RPMI8226 (cell line): ENCODE data around the gene COPG2.

ENCODE experiments used
- DNase-seq: peaks from one replicate; pipeline ENCODE4 v3.0.0-alpha.2; 2015

Gene COPG2

DNA sequence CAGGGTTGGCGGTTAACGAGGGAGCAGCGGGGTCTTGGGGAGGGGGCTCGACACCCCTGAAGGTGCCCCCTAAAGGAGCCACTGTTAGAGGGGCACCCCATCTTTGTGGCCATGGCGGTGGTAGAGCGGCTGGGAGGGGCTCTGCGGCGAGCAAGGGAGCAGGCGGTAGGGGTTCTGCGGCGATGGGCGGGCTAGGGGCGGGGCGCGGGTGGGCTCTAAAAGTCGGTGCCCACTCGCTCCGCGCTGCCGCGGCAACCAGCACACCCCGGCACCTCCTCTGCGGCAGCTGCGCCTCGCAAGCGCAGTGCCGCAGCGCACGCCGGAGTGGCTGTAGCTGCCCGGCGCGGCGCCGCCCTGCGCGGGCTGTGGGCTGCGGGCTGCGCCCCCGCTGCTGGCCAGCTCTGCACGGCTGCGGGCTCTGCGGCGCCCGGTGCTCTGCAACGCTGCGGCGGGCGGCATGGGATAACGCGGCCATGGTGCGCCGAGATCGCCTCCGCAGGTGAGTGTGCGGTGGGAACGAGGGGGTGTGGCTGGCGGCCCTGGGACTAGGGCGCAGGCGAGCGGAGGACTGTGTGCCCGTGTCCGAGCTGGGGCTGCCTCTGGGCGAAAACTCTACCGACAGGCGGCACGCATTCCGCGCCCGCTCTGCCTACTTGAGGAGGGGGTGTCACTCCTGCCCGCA is 176.6 kb downstream of the COPG2 start, which contains the start of gene MEST:
Gene MEST (plus strand): TSS at position 245 of the 682 bp plus-strand sequence. CDS start 229 bp downstream, at position 474.
- peak; percentile 27 for DNase-seq

DNA sequence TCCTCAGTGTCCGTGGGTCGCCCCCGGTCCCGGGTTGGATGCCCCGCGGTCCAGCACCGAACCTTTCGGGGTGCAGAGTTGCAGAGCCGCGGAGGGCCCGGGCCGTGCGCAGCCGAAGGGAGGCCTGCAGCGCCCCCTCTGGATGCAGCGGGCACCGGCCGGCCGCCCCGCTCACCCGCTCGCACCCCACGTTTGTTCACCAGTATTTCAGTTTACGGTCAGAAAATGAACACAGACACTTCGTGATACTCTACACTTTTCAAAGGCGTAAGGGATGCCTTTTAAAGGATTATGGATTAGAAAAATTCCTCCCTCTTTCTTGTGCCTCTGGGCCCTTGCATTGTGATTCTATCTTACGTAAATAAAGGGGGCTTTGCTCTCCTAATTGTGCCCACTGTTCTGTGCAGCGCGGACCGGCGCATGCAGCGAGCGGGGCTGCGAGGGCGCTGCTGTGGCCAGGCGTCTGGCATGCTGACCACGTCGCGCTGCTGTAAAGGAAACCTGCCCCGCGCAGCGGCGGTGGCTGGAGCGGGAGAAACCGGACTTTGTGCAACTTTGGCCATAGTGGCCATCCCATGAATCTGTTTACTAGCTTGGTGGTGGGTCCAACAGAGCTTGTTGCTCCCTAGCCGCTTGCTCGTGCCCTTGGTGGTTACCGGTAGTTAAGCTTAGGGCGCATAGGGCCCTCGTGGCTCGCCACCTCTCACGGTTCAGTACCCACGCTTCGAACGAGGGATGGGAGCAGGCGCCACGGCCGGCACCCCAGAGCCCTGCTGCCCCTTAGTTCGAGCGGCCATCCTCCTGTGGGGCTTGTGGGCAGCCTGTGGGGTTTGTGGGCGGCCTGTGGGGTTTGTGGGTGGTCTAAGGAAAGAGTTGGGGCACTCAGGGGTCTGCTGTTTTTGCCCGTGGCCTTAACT is 177.4 kb downstream of the COPG2 start:
- DNase-seq, result no peak

DNA sequence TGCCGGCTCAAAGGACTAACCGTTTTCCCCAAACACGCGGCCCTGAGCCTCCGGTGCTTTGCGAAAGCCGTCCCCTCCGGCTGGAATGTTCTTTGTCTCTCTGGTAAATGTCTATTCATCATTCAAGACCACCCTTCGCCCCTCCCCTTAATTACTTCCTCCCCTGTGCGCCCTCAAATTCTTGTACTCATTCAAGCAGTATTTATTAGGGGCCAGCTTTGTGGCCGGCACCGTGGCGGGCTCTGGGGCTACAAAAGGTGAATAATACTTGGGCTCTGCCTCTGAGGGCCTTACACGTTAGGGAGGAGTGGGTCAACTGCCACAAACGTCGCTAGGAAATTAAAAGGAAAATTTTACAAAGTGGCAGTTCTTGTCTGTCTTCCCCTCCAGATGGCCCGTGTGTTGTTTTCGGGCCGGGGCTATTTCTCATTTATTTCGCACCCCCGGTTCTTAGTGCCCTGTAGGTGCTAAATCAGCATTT is 178.2 kb downstream of the COPG2 start:
- no peak for DNase-seq

DNA sequence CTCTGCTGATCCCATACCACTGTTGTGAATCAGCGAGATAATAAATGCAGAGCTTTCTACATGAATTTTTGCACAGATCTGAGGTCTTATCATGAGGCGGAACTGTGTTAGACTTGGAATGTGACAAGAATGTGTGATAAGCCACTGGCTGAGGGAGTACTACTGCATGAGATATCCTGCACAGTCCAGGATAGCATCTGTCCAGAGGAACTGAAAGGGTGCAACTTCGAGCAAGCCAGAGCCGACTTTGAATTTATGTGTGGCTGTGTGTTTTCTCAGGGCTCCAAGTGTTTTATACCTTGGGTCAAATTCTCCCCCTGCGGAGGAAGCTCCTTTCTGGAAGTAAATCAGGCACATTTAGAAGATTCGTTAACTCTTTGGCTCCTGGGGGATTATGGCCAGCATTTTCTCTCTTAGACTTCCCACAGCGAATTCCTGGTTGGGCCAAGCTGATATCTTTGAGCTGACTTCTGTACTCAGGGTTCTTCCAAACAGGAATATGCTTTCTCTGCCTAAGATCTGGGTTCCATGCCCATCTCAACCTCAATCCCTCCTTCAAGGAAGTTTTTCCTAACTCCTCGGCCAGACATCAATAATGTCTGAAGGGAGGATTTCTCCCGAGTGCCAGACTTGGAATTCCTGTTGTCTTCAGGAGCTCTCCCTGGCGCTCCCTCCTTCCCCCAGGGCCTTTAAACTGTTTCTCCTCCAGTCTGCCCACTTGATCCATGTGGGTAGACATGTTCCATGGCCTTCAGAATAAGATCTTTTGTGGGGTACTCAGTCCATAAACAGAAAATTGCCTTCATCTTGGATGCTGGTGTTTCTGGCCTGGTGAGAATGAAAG is 179.2 kb downstream of the COPG2 start:
- no peak for DNase-seq

DNA sequence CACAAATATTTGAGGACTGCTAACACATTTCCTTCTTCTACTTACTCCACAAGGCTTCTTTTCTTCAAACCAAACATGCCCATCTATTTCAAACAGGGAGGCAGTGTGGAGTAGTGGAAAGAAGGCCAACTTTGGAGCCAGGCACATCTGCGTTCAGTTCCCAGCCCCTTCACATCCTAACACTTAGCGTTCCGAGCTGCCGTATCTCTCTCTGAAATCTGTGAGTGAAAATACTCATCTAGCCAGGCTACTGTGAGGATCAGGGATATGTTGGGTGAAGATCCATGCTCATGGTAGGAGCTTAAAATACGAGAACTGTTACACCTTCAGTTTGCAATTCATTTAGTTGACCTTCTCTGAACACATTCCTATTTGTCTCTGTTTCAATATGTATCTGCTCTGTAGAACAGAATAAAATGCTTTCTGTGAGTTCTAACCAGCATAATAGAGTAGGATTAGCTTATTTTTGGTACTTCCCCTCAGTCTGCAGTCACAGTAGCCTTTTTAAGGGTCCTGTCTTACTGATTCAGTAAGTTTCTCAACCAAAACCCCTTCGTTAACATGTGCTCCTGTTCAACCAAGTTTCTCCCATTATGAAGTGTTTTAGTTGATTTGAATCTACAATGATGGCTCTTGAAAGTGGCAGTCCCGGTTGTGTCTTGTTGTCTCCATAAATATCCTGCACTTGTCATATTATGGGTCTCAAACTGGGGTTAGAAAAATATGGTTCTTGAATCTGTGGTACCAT is 180.0 kb downstream of the COPG2 start:
- no peak for DNase-seq

DNA sequence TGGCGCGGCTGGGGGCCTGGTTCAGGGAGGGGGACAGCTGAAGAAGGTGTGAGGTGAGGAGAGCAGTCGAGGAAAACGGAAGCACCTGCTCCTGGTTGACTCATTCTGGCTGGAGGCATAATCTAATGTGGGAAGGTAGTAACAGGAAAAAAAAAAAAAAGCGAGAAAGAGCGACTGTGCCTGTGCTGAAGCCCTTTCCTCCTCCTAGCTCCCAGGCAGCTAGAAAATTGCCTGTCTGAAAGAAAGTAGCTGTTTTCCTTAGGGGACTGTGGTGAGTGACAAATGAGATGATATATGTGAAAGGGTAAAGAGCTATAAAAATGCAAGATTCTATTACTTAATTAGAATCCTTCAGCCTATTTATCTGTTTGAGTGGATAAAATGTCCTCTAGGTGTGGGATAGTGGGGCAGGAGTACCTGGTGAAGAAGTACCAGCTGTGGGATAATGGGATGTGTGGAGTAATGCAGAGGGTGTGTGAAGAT is 181.6 kb downstream of the COPG2 start:
- DNase-seq, result no peak

DNA sequence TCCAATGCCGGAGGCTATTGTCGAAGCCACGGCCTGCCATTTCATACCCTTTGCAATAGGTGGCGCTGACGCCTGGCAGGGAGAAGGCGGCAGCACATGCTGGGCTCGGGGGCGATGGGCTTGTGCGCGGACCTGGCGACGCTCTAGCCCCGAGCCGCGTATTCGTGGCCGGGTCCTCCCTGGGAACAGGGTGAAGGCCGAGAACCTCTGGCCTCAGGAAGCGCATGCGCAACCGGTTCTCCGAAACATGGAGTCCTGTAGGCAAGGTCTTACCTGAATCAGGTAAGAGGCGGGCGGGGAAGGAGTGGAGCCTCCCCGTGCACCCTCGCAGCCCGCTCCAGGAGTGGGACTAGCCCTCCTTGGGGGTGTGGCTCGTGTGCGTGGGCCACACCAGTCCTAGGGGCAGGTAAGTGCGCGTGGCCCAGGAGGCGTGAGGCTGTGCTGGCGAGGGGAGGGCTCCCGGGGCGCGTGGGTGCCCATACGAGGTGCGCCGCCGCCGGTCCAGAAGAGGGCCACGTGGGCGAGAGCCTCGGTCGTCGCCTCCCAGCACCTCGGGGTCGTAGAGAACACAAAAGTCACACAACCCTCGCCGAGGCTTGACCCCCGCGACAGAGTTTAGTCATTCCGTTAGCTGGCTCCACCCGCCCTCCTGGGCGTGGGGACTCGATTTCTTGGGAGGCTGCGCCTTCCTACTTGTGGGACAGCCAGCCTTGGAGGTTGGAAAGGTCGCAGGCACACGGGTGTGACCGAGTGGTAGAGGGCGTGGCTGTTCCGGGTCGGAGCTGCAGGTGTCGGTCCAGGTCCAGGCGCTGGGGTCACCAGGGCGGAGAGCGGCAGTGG is 182.2 kb downstream of the COPG2 start:
- peak; percentile 94 for DNase-seq

DNA sequence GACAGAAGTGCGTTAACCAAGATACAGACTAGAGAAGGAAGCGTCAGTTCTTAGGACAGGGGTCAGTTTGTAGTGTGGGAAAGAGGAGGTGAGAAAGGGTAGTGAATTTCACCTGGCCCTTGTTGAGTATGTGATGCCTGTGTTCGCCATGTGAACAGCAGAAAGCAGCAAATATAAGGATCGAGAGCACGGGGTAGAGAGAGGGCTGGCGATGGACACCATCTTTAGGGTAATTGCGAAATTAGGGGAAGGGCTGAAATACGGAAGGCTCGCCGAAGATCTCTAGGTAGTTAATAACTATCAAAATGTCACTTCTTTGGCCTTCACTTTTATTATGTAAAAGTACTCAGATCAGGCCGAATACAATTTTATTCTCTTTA is 182.8 kb downstream of the COPG2 start:
- no peak for DNase-seq

DNA sequence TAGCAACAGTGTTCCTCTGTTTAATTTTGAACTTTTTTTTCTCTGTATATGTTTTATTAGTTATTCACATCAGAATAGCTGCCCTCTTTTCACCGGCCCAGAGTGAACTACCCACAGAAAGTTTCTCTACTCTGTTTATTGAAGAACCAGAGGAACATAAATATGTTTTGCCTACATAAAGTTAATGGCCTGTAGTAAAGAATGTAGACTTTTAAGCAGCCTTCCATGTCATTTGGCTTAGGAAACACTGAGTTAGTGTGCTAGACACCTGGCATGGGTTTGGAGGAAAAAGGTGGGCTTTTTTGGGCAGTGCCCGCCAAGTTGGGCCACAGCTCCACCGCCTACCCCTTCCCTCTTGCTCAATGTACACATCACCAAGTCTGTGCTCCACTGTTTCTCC is 185.5 kb downstream of the COPG2 start:
- DNase-seq, result no peak

DNA sequence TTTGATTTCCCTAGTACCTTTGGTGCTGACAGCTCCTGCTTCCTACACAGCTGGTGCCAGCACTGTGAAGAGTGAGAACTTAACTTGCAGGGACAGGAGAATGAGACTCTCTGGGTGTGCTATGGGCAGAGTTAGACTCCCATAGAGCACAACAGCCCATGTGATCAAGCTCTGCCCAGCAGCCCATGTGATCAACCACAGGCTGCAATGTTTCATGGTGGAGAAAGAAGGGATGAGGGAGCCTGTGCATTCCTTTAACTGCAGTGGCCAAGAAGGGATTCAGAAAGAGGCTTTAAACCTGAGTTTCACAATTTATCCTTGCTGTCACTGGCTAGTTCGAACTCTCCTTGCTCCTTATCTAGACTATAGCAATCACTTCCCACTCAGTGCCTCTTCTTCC is 186.7 kb downstream of the COPG2 start:
- peak; percentile 33 for DNase-seq

DNA sequence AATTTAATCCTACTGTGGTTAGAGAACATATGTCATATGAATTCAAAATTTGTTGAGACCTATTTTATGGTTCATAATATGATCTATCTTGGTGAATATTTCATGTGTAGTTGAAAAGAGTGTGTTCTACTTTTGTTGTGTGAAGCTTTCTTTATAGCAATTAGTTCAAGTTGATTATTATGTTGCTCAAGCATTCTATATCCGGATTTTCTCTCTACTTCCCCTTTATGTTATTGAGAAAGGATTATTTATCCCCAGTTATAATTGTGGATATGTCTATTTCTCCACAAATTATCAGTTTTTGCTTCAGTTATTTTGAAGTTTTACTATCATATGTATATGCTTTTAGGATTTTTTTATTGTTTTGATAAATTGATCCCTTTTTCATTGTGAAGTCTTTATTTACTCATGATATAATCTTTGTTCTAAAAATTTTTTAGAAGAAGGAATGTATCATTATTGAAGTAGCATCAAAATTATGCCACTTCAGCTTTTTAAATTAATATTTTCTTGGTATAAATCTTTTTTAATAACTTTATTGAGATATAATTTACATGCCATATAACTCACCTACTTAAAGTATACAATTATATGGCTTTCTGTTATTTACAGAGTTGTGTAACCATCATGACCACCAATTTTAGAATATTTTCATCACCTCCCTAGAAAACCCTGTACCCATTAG is 188.7 kb downstream of the COPG2 start:
- no peak for DNase-seq

DNA sequence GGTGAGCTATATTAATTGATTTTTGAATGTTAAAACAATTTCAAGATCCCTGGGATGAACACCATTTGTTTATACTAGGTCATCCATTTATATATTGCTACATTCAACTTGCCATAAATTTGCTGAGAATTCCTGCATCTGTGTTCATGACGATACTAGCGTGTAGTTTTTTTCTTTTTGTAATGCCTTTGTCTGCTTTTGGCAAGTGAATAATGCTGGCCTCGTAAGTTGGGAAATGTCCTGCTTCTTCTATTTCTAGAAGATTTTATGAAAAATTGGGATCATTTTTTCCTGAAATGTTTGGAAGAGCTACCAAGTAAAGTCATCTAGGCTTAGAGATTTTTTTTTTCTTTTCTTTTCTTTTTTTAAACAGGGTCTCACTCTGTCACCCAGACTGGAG is 189.6 kb downstream of the COPG2 start:
- DNase-seq, result no peak

DNA sequence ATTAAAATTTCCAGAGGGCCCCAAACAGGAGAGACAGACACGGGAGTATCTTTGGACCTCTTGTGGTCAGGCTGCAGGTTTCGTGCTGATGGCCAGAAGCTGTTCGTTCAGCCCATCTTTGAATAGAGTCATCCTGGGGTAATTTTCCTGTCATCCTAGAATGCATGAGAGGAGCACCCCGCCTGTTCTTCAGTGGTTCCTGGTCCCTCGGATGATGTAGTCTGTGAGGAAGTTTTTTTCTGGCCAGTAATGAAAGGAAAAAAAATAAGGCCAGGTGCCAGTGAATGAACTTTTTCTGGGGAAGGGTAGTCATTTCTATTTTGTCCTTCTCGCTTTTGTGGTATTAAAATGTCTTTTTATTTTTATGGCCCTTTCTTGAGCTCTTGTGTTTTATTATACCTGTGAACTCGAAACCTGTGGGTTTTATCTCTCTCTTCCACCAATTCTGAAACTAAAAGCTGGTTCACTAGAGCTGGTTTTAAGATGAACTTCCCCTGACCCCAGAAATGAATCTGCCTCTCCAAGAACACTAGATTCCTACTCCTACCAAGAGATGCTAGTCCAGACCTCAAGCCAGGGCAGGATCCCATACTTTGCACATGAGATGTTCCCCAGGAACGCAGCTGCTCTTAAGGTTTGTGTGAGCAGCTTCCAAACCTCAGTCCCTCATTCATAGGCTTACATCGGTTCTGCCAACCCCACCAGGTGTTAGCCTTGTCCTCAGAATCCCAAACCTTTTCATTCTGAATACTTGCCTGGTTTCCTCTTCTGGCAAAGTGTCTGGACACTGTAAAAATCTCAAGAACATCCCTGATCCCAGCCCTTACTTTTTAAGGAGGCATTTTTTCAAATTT is 192.0 kb downstream of the COPG2 start:
- DNase-seq, result peak; percentile 71

DNA sequence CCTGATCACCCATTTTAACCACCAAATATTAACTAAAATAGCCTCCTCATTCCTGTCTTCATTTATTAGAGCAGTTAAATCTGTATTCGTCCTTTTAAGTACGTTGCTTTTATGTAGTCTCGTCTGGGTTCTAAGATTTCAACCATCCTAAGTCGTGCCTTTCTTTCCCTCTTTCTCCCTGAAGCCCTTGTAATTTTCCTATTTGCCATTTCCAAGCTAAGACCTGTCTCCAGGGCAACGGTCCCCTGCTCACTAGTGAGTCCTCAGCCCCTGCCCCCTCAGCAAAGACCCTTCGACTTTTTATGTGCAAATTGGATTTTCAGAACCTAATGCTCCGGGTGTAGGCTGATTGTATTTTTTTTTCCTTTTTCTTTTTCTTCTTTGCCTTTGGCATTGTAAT is 192.8 kb downstream of the COPG2 start:
- no peak for DNase-seq

DNA sequence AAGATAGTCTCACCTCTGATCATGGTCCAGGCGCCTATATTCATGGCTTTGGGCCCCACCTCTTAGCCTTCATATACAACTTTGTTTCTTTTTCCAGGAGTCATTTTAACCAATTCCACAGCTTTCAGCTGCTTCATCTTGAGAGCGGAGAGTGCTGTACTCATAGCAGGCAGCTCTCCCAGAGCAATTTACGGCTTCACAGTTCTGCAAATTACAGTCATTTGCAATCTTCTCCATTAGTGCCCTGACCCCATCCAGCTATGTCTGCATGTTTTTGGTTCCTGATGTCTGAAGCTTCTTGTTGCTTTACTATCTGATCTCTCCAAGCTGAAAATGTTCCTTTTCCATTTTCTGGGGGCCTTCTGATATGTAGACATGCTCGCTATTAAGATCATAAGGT is 194.7 kb downstream of the COPG2 start:
- no peak for DNase-seq

DNA sequence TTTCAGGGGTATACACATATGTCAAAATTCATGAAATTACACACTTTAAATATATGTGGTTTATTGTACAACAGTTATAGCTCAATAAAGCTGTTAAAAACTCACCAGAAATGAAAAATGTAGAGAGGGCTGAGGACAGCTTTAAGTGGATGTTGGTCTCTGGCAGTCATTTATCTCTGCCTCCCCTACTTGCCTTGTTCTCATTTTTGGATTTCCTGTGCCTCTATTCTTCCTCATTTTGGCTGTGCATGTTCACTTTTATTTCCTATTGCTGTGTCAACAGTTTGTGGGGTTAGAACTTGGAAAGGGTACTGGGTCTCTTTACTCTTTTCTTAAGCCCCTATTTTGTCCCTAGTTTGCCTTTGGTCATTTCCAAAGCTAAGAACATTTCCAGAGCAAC is 195.3 kb downstream of the COPG2 start:
- DNase-seq, result peak; percentile 35

DNA sequence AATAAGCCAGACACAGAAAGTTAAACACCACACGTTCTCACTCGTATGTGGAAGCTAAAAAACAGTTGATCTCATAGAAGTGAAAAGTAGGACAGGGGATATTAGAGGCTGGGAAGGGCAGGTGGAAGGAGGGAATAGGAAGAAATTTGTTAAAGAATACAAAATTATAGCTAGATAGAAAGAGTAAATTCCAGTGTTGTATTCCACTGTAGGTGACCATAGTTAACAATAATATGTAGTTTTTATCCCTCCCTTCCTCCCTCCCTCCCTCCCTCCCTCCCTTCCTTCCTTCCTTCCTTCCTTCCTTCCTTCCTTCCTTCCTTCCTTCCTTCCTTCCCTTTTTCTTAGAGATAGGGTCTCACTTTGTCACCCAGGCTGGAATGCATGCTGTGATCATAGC is 196.6 kb downstream of the COPG2 start:
- no peak for DNase-seq

DNA sequence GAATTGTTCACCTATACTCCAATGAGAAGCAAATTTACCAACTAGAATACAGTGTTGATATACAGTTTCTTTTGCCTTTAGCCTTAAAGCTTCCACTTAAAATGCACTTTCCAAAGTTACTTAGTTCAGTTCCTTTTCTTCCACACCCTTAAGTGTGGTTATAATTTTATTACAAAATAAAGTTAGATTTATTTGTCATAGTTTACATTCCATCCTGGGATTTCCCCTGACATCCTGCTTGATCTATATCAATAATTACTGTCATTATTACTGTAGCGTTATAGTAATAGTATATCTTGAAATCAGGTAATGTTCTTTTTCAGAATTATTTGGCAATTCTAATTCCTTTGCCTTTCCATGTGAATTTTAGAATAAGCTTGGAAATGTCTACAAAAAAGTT is 199.9 kb downstream of the COPG2 start:
- DNase-seq, result no peak

DNA sequence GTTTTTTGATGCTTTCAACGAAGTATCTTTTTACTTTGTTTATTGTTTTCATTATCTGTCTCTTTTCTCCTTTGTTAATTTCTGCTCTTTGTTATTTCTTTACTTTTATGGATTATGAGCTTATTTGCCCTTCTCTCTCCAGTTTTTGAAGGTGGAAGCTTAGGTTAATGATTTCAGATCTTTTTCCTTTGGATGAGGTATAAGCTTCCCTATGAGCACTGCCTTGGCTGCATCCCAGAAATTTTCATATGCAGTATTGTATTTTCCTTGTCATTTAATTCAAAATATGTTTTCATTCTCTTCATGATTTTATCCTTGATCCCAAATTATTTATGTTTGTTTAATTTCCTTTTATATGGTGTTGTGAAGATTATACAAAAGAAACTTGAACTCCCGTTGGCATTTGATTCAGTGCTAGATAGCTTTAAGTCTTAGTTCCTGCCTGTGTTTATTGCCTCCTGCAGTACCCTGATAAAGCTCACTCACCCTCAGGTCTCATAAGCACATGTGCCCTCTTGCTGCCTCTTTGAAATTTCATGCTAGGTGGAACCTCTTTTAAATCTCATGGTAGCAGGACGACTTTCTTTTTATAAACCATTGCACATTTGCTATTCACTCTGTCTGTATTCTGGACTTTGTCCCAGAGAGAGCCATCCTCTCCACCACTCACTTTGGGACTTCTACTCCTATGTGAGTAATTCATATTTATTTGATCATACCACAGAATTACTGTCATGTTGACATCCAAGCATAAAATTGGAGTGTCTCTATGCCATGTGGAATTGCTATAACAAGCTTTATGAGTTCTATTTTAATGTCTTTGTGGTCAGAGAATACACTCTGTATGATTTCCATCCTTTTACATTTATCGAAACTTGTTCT is 204.8 kb downstream of the COPG2 start:
- DNase-seq, result no peak
